ENCODE data around the gene ACKR3.

The ACKR3 gene

GRCh38 chr2:236550290-236550689 lies 19.3 kb upstream of the ACKR3 start:
- DNase-seq (ENCODE audit: low spot score), result no peak

GRCh38 chr2:236550701-236551465 lies 18.7 kb upstream of the ACKR3 start:
- DNase-seq (ENCODE audit: low spot score), result no peak

- no peak for DNase-seq (ENCODE audit: low spot score)
These were observed 18.0 kb upstream of the ACKR3 start for GRCh38 chr2:236551471-236552211.

GRCh38 chr2:236552212-236552542 lies 17.4 kb upstream of the ACKR3 start:
- no peak for DNase-seq (ENCODE audit: low spot score)

- no peak for DNase-seq (ENCODE audit: low spot score)
These were observed 16.9 kb upstream of the ACKR3 start for GRCh38 chr2:236552581-236553363.

GRCh38 chr2:236553522-236553921 lies 16.1 kb upstream of the ACKR3 start:
- no peak for DNase-seq (ENCODE audit: low spot score)

GRCh38 chr2:236554629-236555282 lies 14.9 kb upstream of the ACKR3 start:
- no peak for DNase-seq (ENCODE audit: low spot score)

GRCh38 chr2:236555481-236555880 lies 14.1 kb upstream of the ACKR3 start:
- DNase-seq (ENCODE audit: low spot score), result no peak

GRCh38 chr2:236557306-236558030 lies 12.2 kb upstream of the ACKR3 start:
- DNase-seq (ENCODE audit: low spot score), result no peak

GRCh38 chr2:236558036-236558435 lies 11.6 kb upstream of the ACKR3 start:
- no peak for DNase-seq (ENCODE audit: low spot score)

- DNase-seq (ENCODE audit: low spot score), result no peak
These were observed 10.3 kb upstream of the ACKR3 start for GRCh38 chr2:236558993-236559978.

GRCh38 chr2:236561874-236562273 lies 7.8 kb upstream of the ACKR3 start:
- no peak for DNase-seq (ENCODE audit: low spot score)

GRCh38 chr2:236562434-236562833 lies 7.2 kb upstream of the ACKR3 start:
- DNase-seq (ENCODE audit: low spot score), result no peak

- DNase-seq (ENCODE audit: low spot score), result no peak
These were observed 5.7 kb upstream of the ACKR3 start for GRCh38 chr2:236563953-236564352.

- DNase-seq (ENCODE audit: low spot score), result no peak
These were observed 4.4 kb upstream of the ACKR3 start for GRCh38 chr2:236565212-236565611.

- DNase-seq (ENCODE audit: low spot score), result no peak
These were observed 3.7 kb upstream of the ACKR3 start for GRCh38 chr2:236565879-236566402.

- no peak for DNase-seq (ENCODE audit: low spot score)
These were observed 3.0 kb upstream of the ACKR3 start for GRCh38 chr2:236566596-236566995.

GRCh38 chr2:236568068-236568921 lies 1.3 kb upstream of the ACKR3 start:
- DNase-seq (ENCODE audit: low spot score), result no peak

GRCh38 chr2:236568922-236569572 lies 578 bp upstream of the ACKR3 start:
- no peak for DNase-seq (ENCODE audit: low spot score)
